GM18526 (cell line): ENCODE data around the gene INPP4A.

Source experiments
- POLR2A ChIP-seq: IDR thresholded peaks from 3 replicates; pipeline ENCODE4 v1.6.1; 2011; ENCODE audit not compliant: insufficient read length; ENCODE audit errors: extremely low read depth

INPP4A gene

DNA sequence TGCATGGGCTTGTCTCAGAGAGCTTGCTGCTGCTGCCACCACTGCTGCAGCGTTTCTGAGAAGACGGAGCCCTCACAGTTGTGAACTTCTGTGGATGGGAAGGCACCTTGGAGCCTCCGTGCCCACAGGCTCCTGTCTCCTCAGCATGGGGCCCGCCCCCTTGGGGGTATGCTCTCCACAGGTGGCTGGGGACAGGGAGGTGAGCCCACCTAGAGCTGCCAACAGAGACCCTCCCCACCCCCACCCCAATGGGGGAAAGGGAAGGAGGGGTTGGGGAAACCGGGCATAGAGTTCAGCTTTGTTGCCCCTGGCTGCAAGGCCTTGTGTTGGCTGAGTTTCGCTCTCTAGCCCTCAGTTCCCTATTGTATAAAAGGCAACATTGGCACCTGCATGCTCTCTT is 76.1 kb downstream of the INPP4A start:
- TF ChIP-seq POLR2A = no peak

DNA sequence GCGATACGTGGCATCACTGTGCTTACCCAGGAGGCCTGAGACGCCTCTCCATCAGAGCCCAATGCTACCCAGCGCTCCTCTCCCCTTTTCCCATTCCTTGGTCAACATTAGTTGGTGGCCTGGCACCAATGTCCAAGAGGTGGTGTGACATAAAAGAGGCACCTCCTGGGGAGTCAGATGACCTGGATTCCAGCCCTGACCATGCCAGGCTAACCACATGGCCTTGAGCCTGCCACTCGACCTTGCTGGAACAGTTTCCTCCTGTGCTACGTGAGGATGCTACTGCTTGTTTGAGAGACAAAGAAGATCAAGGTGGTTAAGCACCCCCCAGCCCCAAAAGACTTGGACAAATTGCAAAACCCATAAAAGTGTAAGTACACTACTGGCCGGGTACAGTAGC is 76.6 kb downstream of the INPP4A start:
- no peak for TF ChIP-seq POLR2A

DNA sequence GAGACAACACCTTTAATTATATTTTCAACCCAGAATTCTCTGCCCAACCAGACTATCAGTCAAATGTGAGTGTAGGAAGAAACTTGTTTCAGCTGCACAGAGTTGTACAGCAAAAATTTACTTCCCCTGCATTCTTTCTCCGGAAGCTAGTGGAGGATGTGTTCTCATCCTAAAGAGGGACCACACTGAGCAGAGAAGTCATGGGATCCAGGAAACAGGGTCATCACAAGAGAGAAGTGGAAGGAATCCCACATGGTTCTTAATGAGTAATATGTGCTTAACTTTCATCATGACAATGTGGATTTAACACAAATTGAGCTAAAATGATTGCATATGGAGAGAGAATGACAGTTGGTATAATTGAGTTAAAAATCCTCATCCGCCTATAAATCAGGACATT is 78.2 kb downstream of the INPP4A start:
- no peak for TF ChIP-seq POLR2A

DNA sequence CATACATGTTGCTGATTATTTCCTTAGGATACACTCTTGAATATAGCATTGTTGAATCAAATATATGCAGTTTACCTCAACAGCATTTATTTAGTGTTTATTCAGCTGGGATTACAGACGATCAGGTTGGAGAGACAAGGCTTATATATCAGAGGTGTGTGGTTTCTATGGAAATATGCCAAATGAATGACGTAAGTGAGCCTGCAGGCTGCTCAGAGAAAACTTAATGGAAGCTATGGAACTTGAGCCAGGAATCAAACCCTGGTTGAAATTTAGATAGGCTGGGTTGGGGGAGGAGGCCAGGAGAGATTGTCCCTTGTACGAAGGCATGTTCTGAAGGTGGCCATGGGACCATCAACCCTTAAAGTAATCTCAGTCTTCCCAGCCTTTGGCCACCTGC is 79.5 kb downstream of the INPP4A start:
- no peak for TF ChIP-seq POLR2A

GRCh38 chr2:98528349-98528748 is 83.7 kb downstream of the INPP4A start:
- no peak for TF ChIP-seq POLR2A

DNA sequence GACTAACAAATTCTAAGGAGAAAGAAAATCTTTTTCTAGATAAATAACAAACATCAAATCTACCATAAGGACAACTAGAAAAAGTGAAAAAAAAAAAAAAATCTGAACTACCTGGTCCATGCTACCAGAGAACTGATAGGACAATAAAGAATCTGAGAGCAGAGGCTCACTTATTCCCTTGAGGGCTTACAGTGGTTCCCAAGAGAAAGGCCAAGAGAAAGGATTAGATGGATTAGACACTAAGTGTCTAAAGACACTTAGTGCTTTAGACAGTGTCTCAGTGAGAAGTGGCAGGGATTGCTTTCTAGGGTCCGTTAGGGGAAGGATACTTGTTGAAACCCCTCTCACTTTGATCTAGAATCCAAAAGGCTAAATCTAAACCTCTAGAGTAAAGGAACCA is 85.5 kb downstream of the INPP4A start:
- no peak for TF ChIP-seq POLR2A

GRCh38 chr2:98532756-98533155 is 88.1 kb downstream of the INPP4A start:
- TF ChIP-seq POLR2A = no peak

GRCh38 chr2:98533547-98533946 is 88.9 kb downstream of the INPP4A start:
- TF ChIP-seq POLR2A = no peak

DNA sequence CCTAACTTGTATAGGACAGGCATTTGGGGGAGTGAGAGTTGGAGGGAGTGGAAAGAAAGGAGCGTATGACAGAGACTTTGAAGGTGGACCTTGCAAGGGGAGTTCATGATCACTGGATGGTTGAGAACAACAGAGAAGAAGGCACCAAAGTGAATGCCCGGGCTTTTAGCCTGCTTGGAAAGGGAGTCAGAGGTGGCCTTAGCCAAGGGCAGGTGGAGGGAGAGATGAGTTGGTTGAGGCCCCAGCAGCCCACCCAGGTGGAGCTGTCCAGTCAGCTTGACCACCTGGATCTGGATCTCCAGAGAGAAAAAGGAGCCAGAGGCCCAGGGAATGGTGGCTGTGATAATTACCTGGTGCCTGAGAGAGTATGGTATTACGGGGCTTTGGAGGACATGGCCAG is 90.1 kb downstream of the INPP4A start:
- no peak for TF ChIP-seq POLR2A

DNA sequence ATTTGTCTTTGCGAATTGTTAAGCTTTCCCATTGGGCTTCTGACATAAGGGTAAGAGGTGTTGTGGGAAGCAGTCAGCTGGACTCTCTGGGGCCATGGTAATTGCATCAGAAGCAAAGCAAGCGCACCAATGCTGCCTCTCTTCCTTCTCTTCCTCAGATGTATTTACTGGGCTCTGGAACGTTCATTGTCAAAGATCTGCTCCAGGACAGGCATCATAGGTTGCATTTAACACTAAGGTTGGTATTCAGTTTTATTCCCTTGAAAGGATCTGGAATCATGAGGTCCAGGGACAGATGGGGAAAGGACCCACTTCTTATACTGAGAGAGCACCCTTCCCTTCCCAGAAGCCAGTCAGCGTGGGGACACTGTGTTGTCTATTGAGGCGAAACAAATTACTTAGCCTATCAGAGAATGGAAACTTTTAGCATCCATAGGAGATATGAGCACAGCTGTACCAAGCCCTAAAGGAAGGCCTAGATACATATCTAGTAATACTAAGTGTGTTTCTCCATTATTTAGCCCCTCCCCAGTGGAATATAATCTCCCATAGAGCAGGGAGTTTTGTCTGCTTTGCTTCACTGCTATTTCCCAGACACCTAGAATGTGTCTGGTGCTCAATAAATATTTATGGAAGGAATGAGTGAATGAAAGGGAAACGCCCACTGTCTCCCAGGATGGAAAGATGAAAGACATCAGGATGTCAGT is 91.5 kb downstream of the INPP4A start:
- TF ChIP-seq POLR2A = no peak

GRCh38 chr2:98537390-98538126 is 92.9 kb downstream of the INPP4A start:
- no peak for TF ChIP-seq POLR2A

DNA sequence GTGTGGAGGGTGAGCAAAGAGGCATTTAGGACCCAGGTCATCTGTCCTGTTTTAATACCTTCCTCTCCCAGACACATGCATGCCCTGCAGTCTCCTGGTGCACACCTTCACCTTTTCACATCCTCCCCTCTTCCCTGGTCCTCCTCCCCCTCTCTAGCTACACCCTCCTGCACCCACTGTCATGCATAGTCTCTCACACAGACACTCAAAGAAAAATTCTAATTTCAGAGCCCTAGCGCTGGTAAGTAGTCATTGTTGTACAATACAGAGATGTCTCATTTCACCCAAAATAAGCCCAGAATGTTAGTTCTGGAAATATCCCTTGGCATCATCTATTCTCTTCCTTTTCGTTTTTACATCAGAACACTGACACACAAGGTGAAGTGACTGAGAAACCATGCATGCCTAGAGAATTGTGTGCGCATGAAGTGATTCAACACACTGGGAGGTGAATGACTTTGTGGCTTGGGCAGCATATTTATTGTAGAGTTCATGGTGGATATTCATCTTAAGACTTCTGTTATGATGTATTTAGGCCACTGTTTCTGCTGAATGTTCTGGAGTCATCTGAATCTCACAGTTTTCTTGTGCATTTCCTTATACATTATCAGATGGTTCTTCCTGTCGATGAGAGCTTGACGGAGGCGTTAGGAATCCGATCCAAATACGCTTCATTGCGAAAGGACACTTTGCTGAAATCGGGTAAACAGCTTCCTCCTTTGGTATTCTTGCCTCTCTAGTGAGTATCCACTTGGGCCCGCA is 93.8 kb downstream of the INPP4A start:
- no peak for TF ChIP-seq POLR2A

DNA sequence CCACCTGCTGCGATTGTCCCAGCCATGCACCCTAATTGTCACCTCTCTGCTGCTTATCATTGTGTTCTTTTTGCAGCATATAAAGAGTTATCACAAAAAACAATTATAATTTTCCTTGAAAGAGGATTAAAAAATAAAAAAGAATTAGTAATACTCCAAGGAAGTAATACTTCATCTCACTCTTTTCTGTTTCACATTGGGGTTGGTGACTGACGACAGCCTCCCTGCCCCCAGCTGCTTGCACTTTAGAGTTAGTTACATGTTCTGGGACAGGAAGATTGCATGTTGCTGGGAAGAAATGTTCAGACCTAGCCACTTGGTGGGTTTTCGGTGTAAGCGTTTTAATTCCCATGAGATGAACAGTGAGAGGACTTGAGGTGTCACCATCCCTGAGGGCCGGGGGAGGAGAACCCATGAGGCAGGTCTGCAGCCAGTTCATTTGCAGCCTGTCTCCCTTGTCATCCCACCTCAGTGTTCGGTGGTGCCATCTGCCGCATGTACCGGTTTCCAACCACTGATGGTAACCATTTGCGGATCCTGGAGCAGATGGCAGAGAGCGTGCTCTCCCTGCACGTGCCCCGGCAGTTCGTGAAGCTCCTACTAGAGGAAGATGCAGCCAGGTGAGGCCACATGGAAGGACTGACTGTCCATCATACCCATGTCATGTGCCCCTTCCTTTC is 94.5 kb downstream of the INPP4A start:
- TF ChIP-seq POLR2A = no peak

DNA sequence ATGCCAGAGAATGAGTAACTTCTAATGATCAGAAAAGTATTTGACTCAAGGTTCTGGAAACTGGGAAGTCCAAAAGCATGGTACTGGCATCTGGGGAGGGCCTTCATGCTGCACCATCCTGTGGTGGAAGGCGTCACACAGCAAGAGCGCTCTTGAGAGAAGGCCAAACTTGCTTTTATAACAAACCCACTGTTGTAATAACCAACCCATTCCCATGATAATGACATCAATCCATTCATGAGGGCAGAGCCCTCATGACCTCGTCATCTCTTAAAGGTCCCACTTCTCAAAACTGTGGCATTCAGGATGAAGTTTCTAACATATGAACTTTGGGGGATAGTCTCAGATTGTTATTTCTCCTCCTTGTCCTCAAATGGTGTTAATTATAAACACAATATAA is 95.9 kb downstream of the INPP4A start:
- no peak for TF ChIP-seq POLR2A

GRCh38 chr2:98541489-98541888 is 96.8 kb downstream of the INPP4A start:
- no peak for TF ChIP-seq POLR2A
